HG02981 (cell line): ENCODE measurements around the gene NECAB2.

Experiments
- ATAC-seq: cut with Tn5 transposase; IDR thresholded peaks from one replicate; pipeline ENCODE4 v1.9.1; 2021; ENCODE audit warnings: mild to moderate bottlenecking, moderate library complexity; ENCODE audit not compliant: unreplicated experiment

Gene NECAB2

DNA sequence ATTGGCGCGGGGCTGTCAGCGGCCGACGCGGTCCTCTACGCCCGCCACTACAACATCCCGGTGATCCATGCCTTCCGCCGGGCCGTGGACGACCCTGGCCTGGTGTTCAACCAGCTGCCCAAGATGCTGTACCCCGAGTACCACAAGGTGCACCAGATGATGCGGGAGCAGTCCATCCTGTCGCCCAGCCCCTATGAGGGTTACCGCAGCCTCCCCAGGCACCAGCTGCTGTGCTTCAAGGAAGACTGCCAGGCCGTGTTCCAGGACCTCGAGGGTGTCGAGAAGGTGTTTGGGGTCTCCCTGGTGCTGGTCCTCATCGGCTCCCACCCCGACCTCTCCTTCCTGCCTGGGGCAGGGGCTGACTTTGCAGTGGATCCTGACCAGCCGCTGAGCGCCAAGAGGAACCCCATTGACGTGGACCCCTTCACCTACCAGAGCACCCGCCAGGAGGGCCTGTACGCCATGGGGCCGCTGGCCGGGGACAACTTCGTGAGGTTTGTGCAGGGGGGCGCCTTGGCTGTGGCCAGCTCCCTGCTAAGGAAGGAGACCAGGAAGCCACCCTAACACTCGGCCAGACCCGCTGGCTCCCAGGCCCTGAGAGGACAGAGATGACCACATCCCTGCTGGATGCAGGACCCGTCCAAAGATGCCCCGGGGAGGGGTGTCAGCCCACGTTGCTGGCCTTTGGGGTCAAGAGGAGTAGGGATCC is 2.4 kb upstream of the NECAB2 start:
- no peak for ATAC-seq

DNA sequence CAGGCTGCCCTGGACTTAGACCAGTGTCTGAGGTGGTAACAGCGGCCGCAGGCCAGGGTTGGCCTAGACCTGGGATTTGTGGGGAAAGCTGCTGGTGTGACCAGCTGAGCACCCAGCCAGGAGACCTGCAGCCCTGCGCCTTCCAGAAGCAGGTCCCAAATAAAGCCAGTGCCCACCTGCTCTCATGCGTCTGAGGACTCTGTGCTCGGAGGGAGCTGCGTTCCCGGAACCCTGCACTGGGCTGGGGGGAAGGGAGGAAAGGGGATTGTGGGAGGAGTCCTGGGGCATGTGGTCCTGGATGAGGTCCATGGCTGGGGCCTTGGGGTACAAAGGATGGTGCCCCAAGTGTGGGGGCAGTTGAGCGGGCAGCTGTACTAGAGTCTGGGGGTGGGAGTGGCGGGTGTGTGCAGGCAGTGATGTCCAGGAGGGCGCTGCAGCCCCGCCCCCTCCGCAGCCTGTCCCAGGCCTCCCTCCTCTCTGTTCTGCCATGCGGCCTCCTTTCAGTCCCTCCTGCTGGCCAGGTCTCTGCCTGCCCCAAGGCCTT is 1.8 kb upstream of the NECAB2 start:
- no peak for ATAC-seq

DNA sequence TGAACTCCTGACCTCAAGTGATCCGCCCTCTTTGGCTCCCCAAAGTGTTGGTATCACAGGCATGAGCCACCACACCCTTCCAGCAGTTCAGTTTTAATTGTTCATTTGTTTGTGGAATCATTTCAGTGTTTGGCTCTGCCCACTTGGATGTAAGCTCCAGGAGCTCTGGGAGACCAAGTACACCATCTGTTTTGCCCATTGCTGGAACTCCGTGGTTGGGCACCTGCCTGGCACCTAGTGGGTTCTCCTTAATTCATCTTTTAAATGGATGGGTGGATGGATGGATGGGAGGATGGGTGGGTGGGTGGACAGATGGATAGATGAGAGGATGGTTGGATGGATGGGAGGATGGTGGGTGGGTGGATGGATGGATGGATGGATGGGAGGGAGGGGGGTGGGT is 953 bp upstream of the NECAB2 start:
- no peak for ATAC-seq

DNA sequence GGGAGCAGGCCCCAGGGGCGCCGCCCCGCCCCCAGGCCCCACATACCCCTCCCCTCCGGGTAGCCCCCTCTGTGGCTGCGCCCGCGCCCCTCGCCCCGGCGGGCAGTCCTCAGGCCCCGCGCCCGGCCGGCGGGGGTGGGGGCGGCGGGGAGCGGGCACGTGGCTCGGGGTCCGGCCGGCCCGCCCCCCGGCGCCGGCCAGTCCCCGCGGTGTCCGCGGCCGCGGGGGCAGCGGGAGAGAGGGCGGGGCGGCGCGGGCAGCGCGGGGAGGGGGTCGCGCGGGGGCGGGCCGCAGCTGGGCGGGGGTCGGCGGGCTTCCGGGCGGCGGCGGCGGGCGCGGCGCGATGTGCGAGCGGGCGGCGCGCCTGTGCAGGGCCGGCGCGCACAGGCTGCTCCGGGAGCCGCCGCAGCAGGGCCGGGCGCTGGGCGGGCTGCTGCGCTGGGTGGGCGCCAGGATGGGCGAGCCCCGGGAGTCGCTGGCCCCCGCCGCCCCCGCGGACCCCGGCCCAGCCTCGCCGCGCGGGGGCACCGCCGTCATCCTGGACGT is 335 bp downstream of the NECAB2 start:
- no peak for ATAC-seq

DNA sequence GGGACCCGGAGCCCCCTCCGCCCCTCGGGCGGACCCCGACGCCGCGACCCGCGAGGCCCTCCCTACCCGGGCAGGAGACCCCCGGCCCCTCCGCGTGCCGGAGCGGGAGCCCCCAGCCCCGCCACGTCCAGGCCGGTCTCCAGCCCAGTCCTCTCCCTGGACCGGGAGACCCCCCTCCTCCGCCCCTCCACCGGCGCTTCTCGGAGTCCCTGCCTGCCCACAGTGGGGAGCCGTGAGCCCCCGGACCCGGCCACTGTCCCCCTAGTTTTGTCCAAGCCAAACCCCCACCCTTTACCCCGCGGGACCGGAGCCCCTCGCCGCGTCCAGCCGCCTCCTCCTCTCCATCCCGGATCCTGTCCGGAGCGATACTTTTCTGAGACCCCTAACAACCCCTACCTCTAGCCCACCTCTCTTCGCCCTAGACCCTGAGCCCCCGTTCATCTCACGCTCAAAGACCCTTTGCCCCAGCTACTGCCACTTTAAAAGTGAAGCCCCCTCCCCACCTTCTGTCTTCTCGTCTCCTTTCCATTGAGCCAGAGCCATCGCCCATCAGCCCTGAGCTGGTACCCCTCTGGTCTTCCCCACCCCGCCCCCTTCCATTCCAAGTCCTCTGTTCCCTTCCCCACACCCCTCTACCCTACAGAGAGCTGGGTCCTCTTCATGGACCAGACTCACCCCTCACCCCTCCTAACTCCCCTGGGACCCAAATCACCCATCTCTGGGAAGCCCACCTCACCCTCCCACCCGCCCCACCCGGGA is 1.0 kb downstream of the NECAB2 start:
- no peak for ATAC-seq

DNA sequence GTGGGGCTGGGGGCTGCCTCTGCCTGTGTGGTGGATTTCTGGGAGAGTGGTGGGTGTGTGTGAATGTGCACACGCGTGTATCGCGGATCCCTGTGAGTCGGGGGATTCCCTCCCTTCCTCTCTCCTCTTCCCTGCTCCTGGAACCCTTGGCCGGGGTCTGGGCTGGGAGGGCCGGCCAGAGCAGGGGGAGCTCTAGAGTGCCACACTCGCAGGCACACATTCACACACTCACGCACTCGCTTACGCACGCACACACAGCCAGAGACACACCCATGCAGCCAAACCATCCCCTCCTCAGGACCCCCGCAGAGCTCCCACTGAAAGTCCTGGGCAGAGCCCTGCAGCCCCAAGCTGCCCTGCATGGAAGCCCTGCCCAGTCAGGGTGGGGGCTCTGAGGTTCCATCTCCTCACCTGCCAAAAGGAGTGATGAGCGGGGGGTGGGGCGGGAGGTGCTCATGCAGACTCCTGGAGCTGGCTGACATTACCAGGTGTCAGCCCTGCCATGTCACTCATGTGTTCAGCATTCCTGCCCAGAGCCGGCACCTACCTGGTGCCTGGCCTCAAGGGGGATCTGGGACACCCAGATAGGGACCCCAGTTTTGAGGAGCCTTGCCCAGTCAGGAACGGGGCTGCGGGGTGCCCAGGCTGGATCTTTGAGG is 1.9 kb downstream of the NECAB2 start:
- no peak for ATAC-seq

DNA sequence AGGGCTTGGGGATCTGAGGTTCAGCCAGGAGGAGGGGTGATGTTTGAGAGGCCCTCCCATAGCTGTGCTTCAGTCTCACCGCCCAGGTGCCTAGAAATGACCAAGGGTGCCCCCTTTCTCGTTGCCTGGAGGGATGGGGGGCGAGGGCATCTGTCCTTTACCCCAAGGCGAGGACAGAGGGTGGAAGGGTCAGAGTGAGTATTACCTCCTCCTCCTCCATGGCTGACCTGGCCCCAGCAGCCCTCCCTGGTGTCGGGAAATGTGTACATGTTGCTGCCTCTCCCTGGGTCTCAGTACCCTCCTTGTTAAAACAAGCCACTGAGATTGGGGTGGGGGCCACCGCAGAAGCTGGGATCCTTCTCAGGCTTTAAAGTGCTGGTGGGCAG is 2.4 kb downstream of the NECAB2 start:
- no peak for ATAC-seq

DNA sequence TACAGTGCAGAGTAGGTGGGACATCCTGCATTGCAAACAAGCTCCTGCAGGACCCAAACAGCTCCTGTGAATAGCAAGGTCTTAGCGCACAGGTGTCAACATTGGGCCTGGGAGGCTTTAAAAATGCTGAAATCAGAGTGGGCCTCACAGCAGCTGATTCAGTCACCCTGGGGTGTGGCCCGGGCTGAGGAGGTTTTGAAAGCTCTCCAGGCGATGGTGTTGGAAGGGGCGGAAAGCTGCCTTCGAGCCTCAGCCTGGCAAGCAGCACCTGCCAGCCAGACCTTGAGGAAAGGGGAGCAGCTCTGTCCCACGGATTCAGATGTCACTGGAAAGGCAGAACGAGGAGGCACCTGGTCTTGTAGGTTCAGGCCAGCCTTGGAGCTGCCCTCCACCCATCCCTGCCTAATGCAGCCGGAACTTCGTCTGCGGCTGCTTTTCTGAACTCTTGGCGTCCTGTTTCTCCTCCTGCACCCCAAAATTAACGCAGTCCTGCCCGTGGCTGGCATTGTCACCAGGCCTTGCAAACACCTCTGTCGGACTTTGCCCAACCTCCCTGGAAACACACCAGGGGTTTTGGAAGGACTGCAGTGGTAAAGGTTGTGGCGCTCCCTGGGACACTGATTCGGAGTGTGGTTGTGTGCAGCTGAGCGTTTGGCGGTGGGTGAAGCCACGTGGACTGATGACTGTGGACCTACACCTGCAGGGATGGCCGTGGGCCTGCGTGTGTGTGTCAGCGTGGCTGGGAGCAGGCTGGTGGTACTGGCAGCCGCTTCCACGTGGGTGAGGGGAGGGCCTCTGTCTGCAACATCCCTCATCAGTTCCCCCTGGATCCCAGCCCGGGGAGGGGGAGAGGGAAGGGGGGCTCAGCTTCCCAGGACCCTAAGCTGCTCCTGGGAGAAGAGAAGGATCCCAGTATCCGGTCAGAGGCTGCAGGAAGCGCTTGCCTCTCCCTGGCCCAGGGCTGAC is 3.4 kb downstream of the NECAB2 start:
- no peak for ATAC-seq

DNA sequence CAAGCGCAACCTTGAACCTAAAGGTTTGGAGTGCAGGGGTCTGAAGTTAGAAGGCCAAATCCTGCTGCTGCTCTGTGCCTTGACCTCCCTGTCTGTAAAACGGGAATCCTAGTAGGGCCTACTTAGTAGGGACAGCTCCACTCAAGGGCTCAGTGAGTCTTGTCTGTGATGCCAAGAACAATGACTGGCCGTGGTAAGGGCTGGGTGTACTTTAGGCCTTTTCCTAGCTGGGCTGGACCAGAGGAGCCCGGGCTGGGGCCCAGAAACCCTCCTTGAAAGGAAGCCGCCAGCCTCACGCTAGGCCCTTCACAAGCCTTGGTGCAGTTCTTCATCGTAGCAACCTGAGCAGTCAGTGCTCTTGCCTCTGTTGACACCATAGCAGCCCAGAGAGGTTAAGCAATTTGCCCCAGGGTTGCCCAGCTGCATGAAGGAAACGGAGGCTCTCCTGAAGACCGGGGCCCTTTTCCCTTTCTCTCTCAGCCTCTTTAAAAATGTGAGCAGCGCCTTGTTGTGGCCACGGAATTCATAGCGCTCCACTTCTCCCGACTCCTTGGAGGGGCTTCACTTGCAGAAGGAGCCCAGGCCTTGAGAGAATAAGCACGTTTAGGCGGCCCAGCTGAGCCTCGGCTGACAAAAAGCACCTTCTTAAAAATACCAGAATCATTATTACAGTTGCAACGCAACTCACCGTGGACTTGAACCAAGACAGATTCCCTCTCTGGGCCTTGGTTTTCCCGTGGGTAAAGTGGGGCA is 4.4 kb downstream of the NECAB2 start:
- no peak for ATAC-seq

DNA sequence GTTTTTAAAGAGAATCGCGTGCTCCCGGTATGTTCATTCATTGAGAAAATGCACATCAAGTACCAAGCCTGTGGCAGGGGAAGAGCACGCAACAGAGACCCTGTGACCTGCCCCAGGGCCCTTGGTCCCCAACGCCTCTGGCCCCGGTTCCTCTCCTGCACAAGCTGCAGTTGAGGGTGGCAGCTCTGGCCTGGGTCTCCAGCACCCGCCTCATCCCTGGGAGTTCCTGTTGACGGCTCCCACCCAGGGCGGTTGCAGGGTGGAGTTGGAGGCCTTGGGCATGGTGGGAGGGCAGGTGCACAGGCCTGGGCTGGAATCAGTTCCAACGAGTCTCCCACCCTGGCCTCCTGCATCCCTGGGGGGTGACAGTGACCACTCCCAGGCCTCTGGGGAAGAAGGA is 5.0 kb downstream of the NECAB2 start:
- ATAC-seq: no peak

DNA sequence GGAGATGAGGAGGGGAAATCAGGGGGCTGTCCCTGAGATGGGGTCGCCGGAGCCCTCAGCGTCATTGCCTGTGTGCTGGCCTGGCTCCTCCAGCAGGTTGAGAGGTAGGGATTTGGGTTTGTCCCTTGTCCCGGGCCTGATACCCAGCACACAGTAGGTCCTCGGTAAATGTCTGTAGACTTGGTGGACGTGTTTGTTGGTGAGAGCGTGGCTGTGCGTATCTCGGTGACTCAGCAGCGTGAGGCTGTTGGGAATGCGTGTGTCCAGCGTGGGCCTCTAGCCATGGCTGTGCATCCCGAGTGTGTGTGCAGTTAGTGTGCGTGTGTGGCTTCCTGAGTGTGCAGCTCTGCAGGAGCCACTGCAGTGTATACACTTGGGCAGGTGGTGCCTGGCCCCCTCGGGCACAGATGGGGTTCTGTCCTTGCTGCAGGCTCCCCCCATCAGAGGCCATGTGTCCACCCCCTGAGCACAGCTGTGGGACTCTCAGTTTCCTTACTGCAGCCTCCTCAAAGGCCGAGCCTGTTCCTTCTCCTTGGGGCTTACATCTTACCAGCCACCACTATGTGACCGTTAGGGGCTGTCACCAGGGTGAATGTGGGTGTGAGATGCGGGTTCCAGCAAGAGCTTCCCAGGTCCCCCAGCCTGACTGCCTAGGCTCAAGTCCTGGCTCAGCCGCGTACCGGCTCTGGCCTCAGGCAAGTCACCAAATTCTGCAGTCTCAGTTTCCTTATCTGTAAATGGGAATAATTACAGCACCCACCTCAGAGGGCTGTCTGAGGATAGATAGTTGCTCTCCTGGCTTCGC is 5.7 kb downstream of the NECAB2 start:
- no peak for ATAC-seq

DNA sequence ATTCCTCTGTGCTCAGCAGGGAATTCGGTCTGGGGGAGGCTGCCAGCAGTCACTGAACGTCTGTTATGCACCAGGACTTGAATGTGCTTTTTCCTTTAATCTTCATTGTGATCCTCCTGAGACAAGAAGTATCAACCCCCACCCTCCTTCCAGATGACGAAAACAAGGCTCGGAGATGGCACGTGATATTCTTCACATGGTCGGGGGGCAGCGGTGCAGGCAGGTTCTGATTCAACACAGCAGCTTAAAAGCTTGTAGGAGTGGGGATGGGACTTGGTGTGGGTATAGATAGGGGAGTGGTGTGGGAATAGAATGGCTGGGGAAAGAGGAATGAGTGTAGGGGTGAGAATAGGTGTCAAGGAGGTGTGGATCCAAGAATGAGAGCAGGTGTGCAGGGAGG is 6.4 kb downstream of the NECAB2 start:
- ATAC-seq: no peak

DNA sequence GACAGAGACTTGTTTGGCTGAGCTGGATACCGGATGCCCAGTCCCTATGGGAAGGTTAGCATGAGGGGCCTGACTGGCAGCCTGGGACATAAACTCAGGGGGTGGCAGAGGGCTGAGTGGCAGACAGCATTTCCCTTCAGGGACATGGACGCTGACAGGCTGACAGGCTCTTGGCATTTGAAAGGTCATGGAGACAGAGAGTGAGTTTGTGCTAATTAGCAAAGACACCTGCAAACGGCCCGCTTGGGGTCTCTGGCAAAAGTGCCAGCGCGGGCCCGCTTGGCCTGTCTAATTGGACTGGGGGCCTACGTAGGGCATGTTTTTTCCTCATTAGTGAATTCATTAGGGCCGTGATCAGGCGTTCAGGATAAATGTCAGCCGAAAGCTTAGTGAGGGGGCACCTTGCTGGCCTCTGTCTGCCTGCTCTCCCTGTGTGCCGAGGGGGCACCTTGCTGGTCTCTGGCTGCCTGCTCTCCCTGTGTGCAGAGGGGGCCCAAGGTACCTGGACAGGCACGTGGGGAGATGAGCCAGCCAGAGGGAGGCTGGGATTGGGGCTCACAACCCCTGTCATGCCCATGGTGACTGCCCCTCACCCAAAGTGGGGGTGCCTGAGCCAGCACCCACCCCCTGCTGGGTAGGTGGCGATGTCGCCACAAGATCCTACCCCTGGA is 7.7 kb downstream of the NECAB2 start:
- no peak for ATAC-seq

DNA sequence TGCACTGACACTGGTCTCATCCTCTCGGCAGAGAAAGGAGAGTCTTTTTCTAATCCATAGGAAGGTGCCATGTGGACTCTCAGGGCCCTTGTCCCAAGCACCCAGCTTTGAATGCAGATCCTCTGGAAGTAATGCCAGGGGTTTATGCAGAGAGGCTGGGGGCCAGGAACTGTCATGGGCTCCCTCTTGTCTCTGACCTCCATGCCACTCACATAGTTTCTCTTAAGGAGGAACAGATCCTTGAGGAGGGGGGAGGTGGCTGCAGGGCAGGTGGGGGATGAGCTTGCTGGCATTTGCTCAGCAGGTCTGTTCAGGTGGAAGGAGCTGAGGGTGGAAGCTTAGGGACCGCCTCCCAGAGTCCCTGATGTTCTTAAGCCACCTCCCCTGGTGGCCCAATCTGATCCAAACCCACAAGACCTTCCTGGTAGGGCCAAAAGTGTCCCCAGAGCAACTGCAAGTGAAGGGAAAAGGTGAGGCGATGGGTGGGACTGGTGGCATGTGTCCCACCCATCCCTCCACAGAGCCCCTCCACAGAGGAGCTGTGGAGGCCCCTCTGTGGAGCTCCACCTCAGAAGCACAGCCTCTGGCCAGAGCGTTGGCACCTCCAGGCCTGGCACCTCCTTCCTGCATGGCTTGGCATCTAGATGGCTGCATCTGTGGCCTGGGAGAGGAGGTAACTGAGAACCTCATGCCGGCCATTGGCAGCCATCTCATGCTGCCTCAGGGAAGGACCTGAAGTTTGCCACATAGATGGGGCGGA is 9.2 kb downstream of the NECAB2 start:
- ATAC-seq: no peak

DNA sequence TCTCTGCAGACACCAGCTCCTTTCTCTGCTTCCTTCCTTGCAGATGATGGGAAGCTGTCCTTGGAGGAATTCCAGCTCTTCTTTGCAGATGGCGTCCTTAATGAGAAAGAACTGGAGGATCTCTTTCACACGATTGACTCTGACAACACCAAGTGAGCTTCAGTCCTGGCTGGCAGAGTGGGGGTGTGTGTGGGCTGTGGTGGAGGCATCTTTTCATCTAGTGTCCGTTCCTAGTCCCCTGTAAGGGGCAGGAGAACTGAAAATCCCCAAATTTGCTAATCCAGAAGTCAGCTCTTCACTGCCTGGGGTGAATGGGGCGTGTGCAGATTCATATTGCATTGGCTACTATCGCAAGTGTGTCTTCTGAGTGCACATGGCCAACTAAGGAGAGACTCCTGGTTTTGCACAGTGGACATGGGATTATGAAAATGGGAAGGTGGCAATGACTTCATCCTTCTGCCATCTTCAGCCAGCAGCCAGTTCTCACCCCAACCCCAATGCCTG is 10.4 kb downstream of the NECAB2 start:
- ATAC-seq: no peak

DNA sequence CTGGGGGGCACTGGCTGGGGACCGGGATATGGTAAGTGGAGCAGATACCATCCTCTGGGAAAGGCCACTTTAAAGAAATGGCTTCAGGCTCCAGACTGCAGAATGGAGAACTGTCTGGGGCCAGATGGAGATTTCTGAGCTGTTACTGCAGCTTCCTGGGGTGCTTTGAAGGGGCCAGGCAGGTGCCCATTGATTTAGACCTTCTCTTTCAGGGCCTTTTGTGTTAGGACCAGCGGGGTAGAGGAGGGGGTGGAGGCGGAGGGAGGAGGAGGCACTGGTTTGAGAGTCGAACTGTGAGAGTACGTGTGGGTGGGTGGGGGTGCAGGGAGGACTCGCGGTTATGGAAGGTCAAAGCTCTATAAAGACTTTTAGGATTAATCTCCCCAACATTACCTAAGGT is 11.4 kb downstream of the NECAB2 start:
- ATAC-seq: no peak

DNA sequence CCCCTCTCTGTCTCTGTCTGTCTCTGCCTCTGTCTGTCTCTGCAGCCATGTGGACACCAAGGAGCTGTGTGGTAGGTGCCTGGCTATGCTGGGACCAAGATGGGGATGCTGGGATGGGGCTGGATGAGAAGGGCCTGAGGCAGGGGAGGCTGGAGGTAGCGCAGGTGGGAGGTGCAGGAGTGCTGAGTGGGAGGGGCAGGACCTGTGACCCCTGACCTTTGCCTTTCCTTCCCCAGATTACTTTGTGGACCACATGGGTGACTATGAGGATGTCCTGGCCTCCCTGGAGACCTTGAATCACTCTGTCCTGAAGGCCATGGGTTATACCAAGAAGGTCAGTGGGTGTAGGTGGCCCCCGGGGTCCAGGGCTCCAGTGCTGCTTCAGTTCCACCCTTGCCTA is 12.8 kb downstream of the NECAB2 start:
- ATAC-seq: no peak
